NCI-H446 treated with DMSO at 0.1 percent for 48 hours (cell line): Measurements from ENCODE around the gene DRAXIN.

ENCODE experiments used
- DNase-seq: peaks from one replicate; lab custom pipeline; 2025; lab: John Stamatoyannopoulos, UW

Gene DRAXIN

GRCh38 chr1:11764115-11764514 is 72.6 kb downstream of the DRAXIN start:
- no peak for DNase-seq

- no peak for DNase-seq
Measured at GRCh38 chr1:11764519-11764918, 73.0 kb downstream of the DRAXIN start.

GRCh38 chr1:11765661-11766428 is 74.3 kb downstream of the DRAXIN start:
- no peak for DNase-seq

- DNase-seq, result no peak
Measured at GRCh38 chr1:11766429-11766776, 74.9 kb downstream of the DRAXIN start.

- DNase-seq, result no peak
Measured at GRCh38 chr1:11767922-11768704, 76.6 kb downstream of the DRAXIN start.

- DNase-seq, result no peak
Measured at GRCh38 chr1:11768821-11769220, 77.3 kb downstream of the DRAXIN start.

GRCh38 chr1:11769274-11769673 is 77.8 kb downstream of the DRAXIN start:
- no peak for DNase-seq

- DNase-seq, result no peak
Measured at GRCh38 chr1:11770011-11770410, 78.5 kb downstream of the DRAXIN start.

GRCh38 chr1:11771481-11772043 is 80.1 kb downstream of the DRAXIN start:
- no peak for DNase-seq

- DNase-seq, result no peak
Measured at GRCh38 chr1:11772458-11772857, 80.9 kb downstream of the DRAXIN start.

GRCh38 chr1:11774753-11775152 is 83.2 kb downstream of the DRAXIN start:
- DNase-seq, result no peak
